ENCODE results near the gene SVIL. TPM values are rescaled to one million over a fixed set of nuclear protein-coding genes. Genes with fewer than 3 reads are reported as not detected.

The SVIL gene
- total and polyA plus RNA-seq, 2 donors (not counting 1 experiment from before 2014, with no cell fraction given), result 17.7 to 94.3 TPM

GRCh38 chr10:29428486-29428885 is 206.3 kb downstream of the SVIL start:
- H2AFZ ChIP-seq (ENCODE audit: low read length), result no peak overlapping the region
- no peaks in the 10 kb centered on the region for H4K20me1 ChIP-seq (ENCODE audit: control insufficient read depth, extremely low read depth, insufficient read depth, low read length)
- H3K9ac ChIP-seq (ENCODE audit: insufficient read depth, low read length), result no peak overlapping the region
- no peak for DNase-seq (ENCODE audit: low read depth in 2 of 2)
- H3K36me3 ChIP-seq (ENCODE audit: control insufficient read depth, insufficient read depth, low read length), result no peaks in the 10 kb centered on the region
- H3K4me2 ChIP-seq (ENCODE audit: extremely low read depth, insufficient read depth, low read length), result no peak overlapping the region
- H3K27me3 ChIP-seq (ENCODE audit: control insufficient read depth, insufficient read depth, low read length), result no peaks in the 10 kb centered on the region
- no peaks in the 10 kb centered on the region for H3K4me1 ChIP-seq (ENCODE audit: control insufficient read depth, extremely low read depth, insufficient read depth, low read length)
- H3K27ac ChIP-seq (ENCODE audit: insufficient read depth, low read length), result no peak overlapping the region
- no peaks in the 10 kb centered on the region for H3K9me3 ChIP-seq (ENCODE audit: control insufficient read depth, insufficient read depth, low read depth, low read length)
- H3K4me3 ChIP-seq (replicated peaks in 1 of 4; ENCODE audit: control extremely low read depth in 1 of 4, insufficient read depth in 1 of 4, low read depth in 3 of 4, low read length in 4 of 4), result no peak overlapping the region
- no peak for TF ChIP-seq CTCF (conservative IDR thresholded peaks at IDR 0.05 in 1 of 2, IDR thresholded peaks at IDR 0.05 in 1 of 2; ENCODE audit: low read depth in 1 of 2, low read length in 2 of 2)
- TF ChIP-seq EZH2 (IDR thresholded peaks at IDR 0.05; ENCODE audit: low read length, missing control alignments), result no peak
- peaks cover 13% of the 10 kb centered on the region for H3K79me2 ChIP-seq (ENCODE audit: control insufficient read depth, insufficient read depth, low read length)

GRCh38 chr10:29427667-29428066 is 207.1 kb downstream of the SVIL start:
- H3K79me2 ChIP-seq (ENCODE audit: control insufficient read depth, insufficient read depth, low read length), result peaks cover 11% of the 10 kb centered on the region
- no peaks in the 10 kb centered on the region for H3K27me3 ChIP-seq (ENCODE audit: control insufficient read depth, insufficient read depth, low read length)
- no peak overlapping the region for H3K4me2 ChIP-seq (ENCODE audit: extremely low read depth, insufficient read depth, low read length)
- no peak overlapping the region for H2AFZ ChIP-seq (ENCODE audit: low read length)
- H4K20me1 ChIP-seq (ENCODE audit: control insufficient read depth, extremely low read depth, insufficient read depth, low read length), result no peaks in the 10 kb centered on the region
- no peaks in the 10 kb centered on the region for H3K36me3 ChIP-seq (ENCODE audit: control insufficient read depth, insufficient read depth, low read length)
- H3K9me3 ChIP-seq (ENCODE audit: control insufficient read depth, insufficient read depth, low read depth, low read length), result no peaks in the 10 kb centered on the region
- DNase-seq (ENCODE audit: low read depth in 2 of 2), result no peak
- no peaks in the 10 kb centered on the region for H3K4me1 ChIP-seq (ENCODE audit: control insufficient read depth, extremely low read depth, insufficient read depth, low read length)
- TF ChIP-seq EZH2 (IDR thresholded peaks at IDR 0.05; ENCODE audit: low read length, missing control alignments), result no peak
- TF ChIP-seq CTCF (conservative IDR thresholded peaks at IDR 0.05 in 1 of 2, IDR thresholded peaks at IDR 0.05 in 1 of 2; ENCODE audit: low read depth in 1 of 2, low read length in 2 of 2), result no peak
- no peak overlapping the region for H3K9ac ChIP-seq (ENCODE audit: insufficient read depth, low read length)
- no peak overlapping the region for H3K27ac ChIP-seq (ENCODE audit: insufficient read depth, low read length)
- no peak overlapping the region for H3K4me3 ChIP-seq (replicated peaks in 1 of 4; ENCODE audit: control extremely low read depth in 1 of 4, insufficient read depth in 1 of 4, low read depth in 3 of 4, low read length in 4 of 4)

- no peaks in the 10 kb centered on the region for H3K9me3 ChIP-seq (ENCODE audit: control insufficient read depth, insufficient read depth, low read depth, low read length)
- no peak overlapping the region for H3K4me2 ChIP-seq (ENCODE audit: extremely low read depth, insufficient read depth, low read length)
- H3K4me1 ChIP-seq (ENCODE audit: control insufficient read depth, extremely low read depth, insufficient read depth, low read length), result no peaks in the 10 kb centered on the region
- no peaks in the 10 kb centered on the region for H3K27me3 ChIP-seq (ENCODE audit: control insufficient read depth, insufficient read depth, low read length)
- DNase-seq (ENCODE audit: low read depth in 2 of 2), result no peak
- H3K9ac ChIP-seq (ENCODE audit: insufficient read depth, low read length), result no peak overlapping the region
- H4K20me1 ChIP-seq (ENCODE audit: control insufficient read depth, extremely low read depth, insufficient read depth, low read length), result no peaks in the 10 kb centered on the region
- peaks cover 5% of the 10 kb centered on the region for H3K36me3 ChIP-seq (ENCODE audit: control insufficient read depth, insufficient read depth, low read length)
- peaks cover 19% of the 10 kb centered on the region for H3K79me2 ChIP-seq (ENCODE audit: control insufficient read depth, insufficient read depth, low read length)
- no peak overlapping the region for H3K27ac ChIP-seq (ENCODE audit: insufficient read depth, low read length)
- no peak overlapping the region for H2AFZ ChIP-seq (ENCODE audit: low read length)
- TF ChIP-seq EZH2 (IDR thresholded peaks at IDR 0.05; ENCODE audit: low read length, missing control alignments), result no peak
- TF ChIP-seq CTCF (conservative IDR thresholded peaks at IDR 0.05 in 1 of 2, IDR thresholded peaks at IDR 0.05 in 1 of 2; ENCODE audit: low read depth in 1 of 2, low read length in 2 of 2), result no peak
- H3K4me3 ChIP-seq (replicated peaks in 1 of 4; ENCODE audit: control extremely low read depth in 1 of 4, insufficient read depth in 1 of 4, low read depth in 3 of 4, low read length in 4 of 4), result no peak overlapping the region
These were observed 208.4 kb downstream of the SVIL start for GRCh38 chr10:29426420-29426819.

All from fibroblast of lung (primary cell).